Raji (cell line): ENCODE measurements around the gene ARHGEF4.

Experiments
- POLR2A ChIP-seq: IDR thresholded peaks from 2 replicates; pipeline ENCODE4 v1.6.1; 2011; ENCODE audit warnings: low read depth, low read length, control low read depth; ENCODE audit not compliant: insufficient read depth

The ARHGEF4 gene

DNA sequence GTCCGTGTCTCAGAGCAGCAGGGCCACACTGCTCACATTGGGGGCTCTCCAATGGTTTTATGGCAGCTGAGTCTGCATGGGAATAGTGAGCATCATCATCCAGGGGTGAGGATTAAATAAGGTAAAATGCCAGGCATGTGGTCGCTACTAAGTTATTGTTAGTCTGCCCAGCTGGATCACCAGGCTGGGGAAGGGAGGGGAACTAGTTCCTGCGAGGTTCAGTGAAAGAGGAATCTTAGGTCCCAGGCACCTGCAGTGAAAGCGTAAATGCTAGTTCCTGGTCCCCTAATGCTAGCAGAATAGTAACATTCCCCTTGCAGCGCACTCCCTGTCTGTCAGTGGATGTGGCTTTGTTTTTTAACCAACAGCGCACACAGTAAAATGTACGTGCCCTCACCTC is 60.1 kb downstream of the ARHGEF4 start:
- TF ChIP-seq POLR2A, result no peak

DNA sequence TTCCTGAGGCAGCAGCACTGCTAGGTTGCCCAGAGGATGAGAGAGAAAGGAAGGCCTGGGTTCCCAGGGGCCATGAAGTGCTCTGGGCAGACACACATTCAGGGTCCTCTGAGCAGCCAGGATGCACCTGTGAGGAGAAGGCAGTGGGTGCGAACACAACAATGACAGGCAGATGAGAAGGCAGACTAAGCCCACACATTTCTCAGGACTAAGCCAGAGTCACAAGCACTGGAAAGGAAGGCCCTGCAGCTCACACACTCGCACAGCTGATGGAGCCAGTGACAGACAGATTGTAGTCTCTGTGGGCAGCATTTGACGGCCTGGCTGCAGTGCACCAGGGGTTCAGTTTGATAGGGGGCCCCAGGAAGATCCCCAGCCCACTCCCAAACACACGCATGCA is 61.8 kb downstream of the ARHGEF4 start:
- TF ChIP-seq POLR2A, result no peak

DNA sequence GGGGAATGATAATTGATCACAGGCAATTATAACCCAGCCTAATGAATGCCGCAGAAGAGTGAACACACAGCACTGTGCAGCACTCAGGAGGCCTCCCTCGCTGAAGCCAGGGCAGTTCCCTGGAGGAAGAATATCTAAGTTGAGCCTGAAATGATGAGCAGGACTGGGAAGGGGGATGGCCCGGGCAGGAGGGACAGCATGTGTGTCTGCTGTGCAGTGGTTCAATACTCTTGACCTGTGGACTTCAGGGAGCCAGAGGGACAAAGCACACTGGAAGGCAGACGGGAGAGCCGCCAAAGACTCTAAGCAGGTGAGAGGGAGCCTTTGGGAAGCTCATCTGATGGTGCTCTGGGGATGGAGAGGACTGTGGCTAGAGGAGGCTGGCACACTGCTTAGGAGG is 62.6 kb downstream of the ARHGEF4 start:
- no peak for TF ChIP-seq POLR2A

DNA sequence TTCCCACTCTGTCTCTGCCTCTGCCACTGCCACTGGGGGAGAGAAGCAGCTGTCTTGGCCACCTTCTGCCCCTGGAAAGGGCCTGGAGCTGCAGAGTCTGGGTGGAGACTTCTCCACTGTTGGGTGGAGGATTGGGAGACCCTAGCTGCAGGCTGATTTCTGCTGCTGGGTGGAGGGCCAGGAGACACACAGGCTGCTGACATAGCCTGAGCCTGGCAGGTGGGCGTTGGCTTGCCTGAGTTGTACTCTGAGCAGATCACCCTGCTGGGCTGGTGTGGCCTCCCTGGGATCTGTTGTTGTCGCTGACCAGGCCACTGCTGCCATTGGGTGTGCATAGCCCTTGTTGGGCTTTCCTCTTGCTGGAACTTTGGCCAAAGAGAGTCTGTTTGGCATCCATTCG is 64.3 kb downstream of the ARHGEF4 start:
- TF ChIP-seq POLR2A, result no peak

DNA sequence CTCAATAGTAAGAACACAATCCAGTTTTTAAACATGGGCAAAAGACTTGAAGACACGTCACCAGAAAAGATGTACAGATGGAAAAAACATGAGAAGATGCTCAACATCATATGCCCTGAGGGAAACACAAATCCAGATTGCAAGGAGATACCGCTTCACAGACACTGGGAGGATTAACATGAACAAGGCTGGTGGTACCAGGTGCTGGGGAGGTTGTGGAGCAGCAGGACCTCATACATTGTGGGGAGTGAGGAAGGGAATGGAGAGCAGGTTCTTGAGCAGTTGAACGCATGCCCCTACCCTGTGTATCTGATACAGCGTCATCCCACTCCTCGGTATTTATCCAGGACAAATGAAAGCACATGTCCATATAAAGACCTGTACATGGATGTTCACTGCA is 72.1 kb downstream of the ARHGEF4 start:
- TF ChIP-seq POLR2A, result no peak

DNA sequence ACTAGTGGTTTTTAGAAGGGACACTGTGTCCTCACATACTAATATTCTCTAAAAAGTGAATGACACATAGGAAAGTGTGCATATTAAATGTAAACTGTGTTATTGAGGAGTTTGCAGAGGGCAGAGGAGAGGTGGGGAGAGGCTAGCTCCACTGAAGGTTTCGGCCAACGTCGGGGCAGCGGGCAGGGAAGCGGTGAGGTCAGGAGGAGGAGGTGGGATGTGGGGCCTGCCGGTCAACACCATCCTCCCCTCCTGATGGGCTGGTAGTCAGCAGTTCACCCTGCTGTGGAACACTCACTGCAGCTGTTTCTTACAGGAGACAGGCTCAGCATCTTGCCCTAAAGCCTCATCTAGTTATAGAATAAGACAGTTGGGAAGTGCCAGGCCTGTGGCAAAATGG is 74.2 kb downstream of the ARHGEF4 start:
- no peak for TF ChIP-seq POLR2A

DNA sequence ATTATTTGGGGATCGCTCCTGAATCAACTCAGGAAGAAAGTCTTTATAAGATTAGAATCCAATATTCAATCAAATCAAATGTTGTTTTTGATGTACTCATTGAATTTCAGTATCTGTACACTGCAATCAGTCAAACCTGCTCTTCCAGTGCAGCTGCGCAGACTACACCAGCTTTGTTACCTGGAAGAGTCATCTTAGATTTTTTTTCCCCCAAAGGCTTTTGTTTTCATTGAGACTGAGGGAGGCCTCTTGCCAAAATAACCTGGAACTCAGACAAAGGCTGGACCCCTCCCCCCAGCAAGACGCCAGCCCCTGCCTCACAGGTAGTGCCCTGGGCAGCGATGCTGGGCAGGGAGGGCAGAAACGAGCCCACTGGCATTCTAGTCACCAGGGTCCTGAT is 74.8 kb downstream of the ARHGEF4 start:
- no peak for TF ChIP-seq POLR2A

DNA sequence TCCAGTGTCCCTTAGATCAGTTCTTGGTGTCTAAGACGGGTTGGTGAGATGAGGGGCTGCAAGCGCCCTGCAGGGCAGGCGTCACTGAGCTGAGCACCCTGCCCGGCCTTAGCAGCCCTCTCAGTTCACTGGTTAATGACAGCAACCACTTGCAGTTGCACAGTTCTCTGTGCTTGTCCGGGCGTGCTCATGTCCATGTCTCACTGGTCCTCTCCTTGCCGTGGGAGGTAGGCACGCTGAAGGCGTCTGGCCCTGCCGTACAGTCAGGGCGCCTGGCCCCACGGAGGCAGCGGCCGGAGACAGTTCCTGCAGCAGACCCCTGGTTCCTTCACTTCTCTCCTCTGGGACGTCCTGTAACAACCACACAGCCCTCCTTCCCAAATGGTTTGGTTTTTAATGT is 75.3 kb downstream of the ARHGEF4 start:
- TF ChIP-seq POLR2A, result no peak

DNA sequence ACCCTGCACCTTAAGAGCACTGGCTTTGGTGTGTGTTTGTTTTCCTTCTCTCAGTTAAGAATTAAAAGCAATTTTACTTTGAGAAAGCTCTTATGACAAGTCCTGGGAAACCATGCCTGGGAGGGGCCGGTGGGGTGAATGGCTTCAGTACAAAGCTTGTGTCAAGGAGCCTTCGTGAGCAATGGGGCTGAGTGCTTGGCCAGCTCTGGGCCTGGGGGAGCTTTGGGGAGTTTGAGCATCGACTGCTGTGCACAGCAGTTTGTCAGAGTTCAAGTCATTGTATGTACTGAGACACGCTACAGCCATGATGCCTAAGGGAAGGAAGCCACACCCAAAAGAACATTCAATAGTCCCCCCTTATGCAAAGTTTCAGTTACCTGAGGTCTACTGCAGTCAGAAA is 75.8 kb downstream of the ARHGEF4 start:
- TF ChIP-seq POLR2A, result no peak

DNA sequence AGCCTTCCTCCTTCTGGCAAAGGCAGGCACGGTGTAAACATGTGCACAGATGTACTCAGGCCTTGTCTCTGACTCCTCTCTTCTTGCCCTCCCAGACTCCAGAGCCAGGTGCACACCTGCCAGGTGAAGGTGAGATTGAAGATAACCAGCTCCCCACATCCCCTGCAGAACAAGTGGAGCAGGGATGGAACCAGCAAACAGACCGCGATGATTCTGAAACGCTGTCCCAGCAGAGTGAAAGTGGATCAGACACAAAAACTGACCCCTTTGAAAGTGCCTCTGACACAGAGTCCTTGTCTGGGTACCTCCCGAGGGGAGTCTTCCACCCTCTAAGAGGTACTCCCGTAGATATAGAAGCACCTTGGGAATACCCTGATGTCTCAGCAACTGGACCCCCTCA is 77.2 kb downstream of the ARHGEF4 start:
- no peak for TF ChIP-seq POLR2A

DNA sequence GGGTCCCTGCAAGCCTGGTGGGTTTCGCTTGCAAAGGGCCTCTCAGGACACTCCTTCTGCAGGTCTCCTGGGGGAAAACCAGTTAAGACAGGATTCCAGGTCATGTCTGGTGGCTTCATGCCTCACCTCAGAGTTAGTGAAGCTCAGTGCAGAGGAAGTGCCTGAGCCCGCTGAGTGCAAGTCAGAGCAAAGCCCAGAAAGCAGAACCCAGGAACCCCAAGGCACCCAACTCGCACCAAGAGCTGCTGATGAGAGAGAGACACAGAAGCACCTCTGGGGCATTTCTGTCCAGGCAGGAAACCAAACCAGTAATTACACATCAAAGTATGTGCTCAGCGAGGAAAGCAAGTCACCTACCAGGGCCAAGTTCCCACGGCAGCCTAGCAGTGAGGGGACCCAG is 78.4 kb downstream of the ARHGEF4 start:
- no peak for TF ChIP-seq POLR2A

DNA sequence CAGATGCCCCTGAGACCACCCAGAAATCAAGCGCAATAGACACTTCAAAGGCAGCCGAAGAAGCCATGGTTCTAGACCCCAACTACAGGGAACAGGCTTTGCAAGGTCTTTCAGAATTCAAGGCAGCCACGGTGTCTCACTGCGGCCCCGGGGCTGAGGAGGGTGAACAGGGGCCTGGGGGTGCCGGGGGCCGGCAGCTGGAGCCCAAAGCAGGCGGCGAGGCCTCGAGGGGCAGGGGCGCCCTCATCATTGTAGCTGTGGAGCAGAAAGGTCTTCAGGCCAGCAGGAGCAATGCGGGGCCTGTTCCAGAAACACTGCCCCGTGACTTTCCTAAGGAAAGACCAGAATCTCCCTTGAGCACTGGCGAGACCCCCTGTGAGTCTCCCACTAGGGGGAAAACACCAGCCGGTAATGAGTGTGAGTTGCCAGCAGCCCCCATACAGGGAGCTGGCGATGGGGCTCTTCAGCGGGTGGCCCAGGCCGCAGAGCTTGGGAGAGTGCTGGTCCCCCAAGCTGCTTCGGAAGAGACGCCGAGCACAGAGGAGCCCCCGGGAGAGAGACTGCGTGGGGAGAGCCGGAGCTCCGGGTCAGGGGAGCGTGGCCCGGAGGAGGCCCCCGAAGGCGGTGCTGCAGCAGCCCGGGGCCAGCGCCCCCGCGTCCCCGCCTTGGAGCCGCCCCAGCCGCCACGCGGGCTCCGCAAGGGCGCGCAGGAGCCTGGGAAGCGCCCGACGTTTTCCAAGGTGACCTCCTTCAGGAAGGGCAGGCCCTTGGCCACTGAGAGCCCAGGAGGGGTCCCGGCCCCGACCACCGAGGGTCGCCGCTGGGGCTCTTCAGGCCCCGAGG is 79.1 kb downstream of the ARHGEF4 start:
- no peak for TF ChIP-seq POLR2A

DNA sequence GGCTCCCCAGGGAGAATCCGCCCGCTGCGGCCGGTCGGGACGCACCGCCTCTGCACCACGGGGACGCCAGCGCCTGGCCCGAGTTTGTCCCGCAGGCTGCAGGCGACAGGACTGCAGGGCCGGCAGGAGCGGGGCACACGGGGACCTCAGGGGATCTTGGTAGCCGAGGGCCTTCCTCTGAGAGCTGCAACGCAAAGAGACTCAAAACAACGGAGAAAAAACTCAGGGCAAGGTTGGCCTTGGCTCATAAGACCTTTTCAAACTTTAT is 79.7 kb downstream of the ARHGEF4 start:
- TF ChIP-seq POLR2A, result no peak

DNA sequence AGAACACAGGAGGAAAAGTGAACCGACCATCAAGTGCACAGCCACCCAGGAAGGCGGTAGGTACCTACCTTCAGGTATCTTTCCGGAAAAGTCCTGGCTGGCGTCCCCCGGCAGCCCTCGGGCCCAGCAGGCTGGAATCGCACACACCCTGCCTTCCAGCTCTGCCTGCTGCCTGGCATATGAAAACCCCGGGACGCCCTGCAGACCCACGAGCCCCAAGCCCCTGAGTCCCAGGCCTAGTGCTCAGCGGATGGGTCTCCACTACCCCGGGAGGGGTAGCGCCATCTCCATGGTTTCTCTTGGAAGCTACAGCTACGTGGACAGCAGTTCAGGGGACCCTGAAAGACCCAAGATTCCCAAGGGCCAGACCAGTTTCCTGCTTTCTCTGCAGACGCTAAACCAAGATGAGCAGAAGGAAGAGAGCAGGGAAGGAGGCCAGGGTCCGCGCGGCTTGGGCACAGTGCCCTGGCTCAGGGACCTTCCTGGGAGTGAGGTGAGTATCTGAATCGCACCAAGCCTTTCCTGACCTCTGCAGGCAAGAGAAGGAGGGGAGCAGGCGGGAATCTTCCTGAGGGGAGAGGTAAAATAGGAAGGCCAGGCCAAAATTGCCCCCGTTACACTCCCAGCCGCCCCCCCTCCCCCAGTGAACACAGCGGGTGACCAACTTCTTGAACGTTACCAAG is 80.4 kb downstream of the ARHGEF4 start:
- no peak for TF ChIP-seq POLR2A

DNA sequence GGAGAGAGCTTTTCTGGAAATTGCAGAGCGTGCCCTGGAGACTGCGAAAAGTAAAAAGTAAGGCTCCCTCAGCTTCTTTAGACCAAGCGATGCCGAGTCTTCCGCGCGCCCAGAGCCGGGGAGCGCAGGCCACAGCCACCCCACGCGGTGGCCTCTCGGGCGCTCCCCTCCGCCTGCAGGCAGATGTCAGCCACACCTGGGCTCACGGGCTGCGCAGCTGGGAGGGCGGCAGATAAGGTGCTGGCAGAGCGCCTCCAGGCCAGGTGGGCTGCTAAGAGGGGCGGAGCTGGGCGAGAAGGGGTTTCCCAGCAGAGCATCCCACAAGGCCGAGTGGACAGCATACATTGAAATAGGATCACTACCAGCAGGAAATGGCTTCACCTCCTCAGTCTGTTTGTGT is 81.7 kb downstream of the ARHGEF4 start:
- no peak for TF ChIP-seq POLR2A

DNA sequence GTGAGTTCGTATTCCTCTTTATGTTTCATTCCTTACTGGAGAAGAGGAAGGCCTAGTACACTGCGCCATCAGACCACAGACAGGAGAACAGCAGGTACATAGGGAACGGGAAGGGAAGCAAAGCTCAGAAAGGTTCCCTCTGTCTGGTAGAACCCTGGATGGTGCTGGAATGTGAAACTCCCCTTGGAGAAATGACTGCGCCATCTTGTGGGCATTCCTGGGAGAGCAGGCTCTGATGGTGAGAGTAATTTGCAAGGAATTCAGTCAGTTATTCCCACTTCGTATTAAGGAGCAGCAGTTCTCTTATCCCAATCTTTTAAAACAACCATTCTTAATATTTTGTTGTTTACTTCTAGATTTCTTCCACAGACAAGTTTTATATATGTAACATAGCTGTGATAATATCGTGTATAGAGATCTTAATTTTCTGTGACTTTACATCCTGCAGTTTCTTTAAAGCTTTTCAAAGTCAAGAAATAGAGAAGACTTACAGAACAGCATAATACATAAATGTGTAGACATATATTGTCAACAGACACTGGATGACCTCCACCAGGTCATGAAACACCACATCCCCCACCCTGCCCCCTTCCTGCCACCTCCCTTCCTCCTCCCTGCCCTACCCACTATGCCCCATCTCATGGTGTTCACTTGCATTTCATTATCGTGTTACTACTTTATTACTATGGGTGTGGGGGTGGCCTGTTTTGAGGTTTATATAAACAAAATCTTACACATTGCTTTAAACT is 83.9 kb downstream of the ARHGEF4 start:
- no peak for TF ChIP-seq POLR2A
